Measurements from ENCODE around the gene PPM1H. TPM values are rescaled to one million over a fixed set of nuclear protein-coding genes. Genes with fewer than 3 reads are reported as not detected.

The PPM1H gene
- total and polyA plus RNA-seq, 2 donors (not counting 1 experiment from before 2014, with no cell fraction given), result 0.01 TPM; not detected in 1

- Mint-ChIP-seq H3K27me3 (peaks cover 6% of the 10 kb centered on the region), H3K4me3 (no peak overlapping the region), H3K9me3 (ENCODE audit: insufficient read depth) (peaks cover 2% of the 10 kb centered on the region), H3K27ac (no peak overlapping the region), H3K4me1 (no peaks in the 10 kb centered on the region)
- POLR2A ChIA-PET, result no interaction called here
- no peaks in the 10 kb centered on the region for H3K36me3 ChIP-seq (replicated peaks in 1 of 2; ENCODE audit: control extremely low read depth in 1 of 2, control insufficient read depth in 1 of 2, extremely low read depth in 1 of 2, insufficient read depth in 2 of 2, low read length in 1 of 2)
- no peak overlapping the region for H3K9ac ChIP-seq (ENCODE audit: low read length)
- H3K9me3 ChIP-seq (ENCODE audit: control extremely low read depth in 1 of 3, control insufficient read depth in 2 of 3, insufficient read depth in 1 of 3, low read length in 2 of 3), result no peaks in the 10 kb centered on the region
- no peaks in the 10 kb centered on the region for H3K4me1 ChIP-seq (ENCODE audit: control insufficient read depth in 2 of 2, insufficient read depth in 2 of 2, low read length in 2 of 2)
- no peak overlapping the region for H3K4me2 ChIP-seq (replicated peaks; ENCODE audit: low read depth, low read length, poor library complexity, severe bottlenecking)
- H3K4me3 ChIP-seq (ENCODE audit: control extremely low read depth in 1 of 5, extremely low read depth in 1 of 5, insufficient read depth in 1 of 5, low read depth in 2 of 5, low read length in 4 of 5), result no peak overlapping the region
- H3K79me2 ChIP-seq (ENCODE audit: control insufficient read depth, insufficient read depth, low read length), result no peaks in the 10 kb centered on the region
- ATAC-seq (ENCODE audit: low read depth) (no peak), DNase-seq (no peak)
- intact Hi-C loops (cut with micrococcal nuclease), result no loop called here
- H2AFZ ChIP-seq (ENCODE audit: insufficient read depth, low read depth, low read length, poor library complexity, severe bottlenecking), result no peak overlapping the region
- TF ChIP-seq, protein P1, sequence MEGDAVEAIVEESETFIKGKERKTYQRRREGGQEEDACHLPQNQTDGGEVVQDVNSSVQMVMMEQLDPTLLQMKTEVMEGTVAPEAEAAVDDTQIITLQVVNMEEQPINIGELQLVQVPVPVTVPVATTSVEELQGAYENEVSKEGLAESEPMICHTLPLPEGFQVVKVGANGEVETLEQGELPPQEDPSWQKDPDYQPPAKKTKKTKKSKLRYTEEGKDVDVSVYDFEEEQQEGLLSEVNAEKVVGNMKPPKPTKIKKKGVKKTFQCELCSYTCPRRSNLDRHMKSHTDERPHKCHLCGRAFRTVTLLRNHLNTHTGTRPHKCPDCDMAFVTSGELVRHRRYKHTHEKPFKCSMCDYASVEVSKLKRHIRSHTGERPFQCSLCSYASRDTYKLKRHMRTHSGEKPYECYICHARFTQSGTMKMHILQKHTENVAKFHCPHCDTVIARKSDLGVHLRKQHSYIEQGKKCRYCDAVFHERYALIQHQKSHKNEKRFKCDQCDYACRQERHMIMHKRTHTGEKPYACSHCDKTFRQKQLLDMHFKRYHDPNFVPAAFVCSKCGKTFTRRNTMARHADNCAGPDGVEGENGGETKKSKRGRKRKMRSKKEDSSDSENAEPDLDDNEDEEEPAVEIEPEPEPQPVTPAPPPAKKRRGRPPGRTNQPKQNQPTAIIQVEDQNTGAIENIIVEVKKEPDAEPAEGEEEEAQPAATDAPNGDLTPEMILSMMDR (IDR thresholded peaks at IDR 0.05), result no peak
- TF ChIP-seq EZH2 (IDR thresholded peaks at IDR 0.05; ENCODE audit: borderline replicate concordance, insufficient read depth, low read depth, low read length, poor library complexity, severe bottlenecking), result no peak
- peaks cover 0 to 3% (median 0%) of the 10 kb centered on the region in 4 experiments for H3K27me3 ChIP-seq (replicated peaks in 1 of 4; ENCODE audit: control extremely low read depth in 1 of 4, control insufficient read depth in 3 of 4, insufficient read depth in 4 of 4, low read length in 3 of 4)
- no peaks in the 10 kb centered on the region for H4K20me1 ChIP-seq (ENCODE audit: control insufficient read depth, insufficient read depth, low read length, poor library complexity, severe bottlenecking)
- 100% methylated on average over 1 of the region's 4 CpGs for WGBS (ENCODE audit: insufficient coverage)
- H3K27ac ChIP-seq (ENCODE audit: low read length in 2 of 2), result no peak overlapping the region
- CTCF ChIA-PET, result no interaction called here
Observed at GRCh38 chr12:62976110-62976662, 41.2 kb upstream of the PPM1H start.

DNA sequence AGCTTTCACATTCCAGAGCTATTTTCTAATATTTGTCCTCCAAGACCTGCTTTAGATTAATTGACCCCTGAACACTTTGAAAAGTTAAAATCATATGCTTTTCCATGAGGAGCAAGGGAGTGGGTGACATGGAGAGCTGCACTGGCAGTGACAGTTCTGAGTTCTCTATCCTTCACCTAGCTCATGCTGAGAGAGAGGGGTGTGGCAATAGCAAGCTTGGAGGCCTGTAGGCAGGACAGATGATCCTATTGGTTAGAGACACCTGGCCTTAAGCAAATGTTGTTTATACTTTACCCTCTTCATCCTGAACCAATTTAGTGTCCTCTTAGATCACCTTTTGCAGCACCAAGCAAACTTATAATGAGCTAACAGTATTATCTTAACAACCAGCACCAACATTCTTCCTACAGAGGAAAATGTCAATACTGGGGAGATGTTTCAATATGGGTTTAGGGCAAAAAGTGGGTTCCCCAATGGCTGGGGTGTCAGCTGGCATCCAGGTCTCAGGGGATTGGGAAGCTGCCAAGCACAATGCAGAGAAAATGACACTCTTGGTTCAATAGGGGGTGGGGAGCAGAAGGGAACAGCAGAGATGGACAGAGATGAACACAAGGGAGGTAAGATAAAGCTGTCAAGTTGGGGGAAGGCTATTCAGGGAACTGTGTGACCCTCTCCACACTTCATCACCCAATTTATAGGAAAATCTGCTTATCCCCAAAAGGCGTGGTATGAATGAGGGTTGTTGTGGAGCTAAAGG is 37.0 kb upstream of the PPM1H start:
- H3K4me1 ChIP-seq (ENCODE audit: control insufficient read depth in 2 of 2, insufficient read depth in 2 of 2, low read length in 2 of 2), result no peaks in the 10 kb centered on the region
- H3K27ac ChIP-seq (ENCODE audit: low read length in 2 of 2), result no peak overlapping the region
- intact Hi-C loops (cut with micrococcal nuclease), result no loop called here
- TF ChIP-seq EZH2 (IDR thresholded peaks at IDR 0.05; ENCODE audit: borderline replicate concordance, insufficient read depth, low read depth, low read length, poor library complexity, severe bottlenecking), result no peak
- TF ChIP-seq, protein P1 (IDR thresholded peaks at IDR 0.05), result no peak
- H3K27me3 ChIP-seq (replicated peaks in 1 of 4; ENCODE audit: control extremely low read depth in 1 of 4, control insufficient read depth in 3 of 4, insufficient read depth in 4 of 4, low read length in 3 of 4), result no peaks in the 10 kb centered on the region
- no peak overlapping the region for H3K4me3 ChIP-seq (ENCODE audit: control extremely low read depth in 1 of 5, extremely low read depth in 1 of 5, insufficient read depth in 1 of 5, low read depth in 2 of 5, low read length in 4 of 5)
- no peaks in the 10 kb centered on the region for H3K79me2 ChIP-seq (ENCODE audit: control insufficient read depth, insufficient read depth, low read length)
- H3K27me3 Mint-ChIP-seq, result peaks cover 6% of the 10 kb centered on the region
- no peaks in the 10 kb centered on the region for H3K9me3 ChIP-seq (ENCODE audit: control extremely low read depth in 1 of 3, control insufficient read depth in 2 of 3, insufficient read depth in 1 of 3, low read length in 2 of 3)
- no peaks in the 10 kb centered on the region for H3K36me3 ChIP-seq (replicated peaks in 1 of 2; ENCODE audit: control extremely low read depth in 1 of 2, control insufficient read depth in 1 of 2, extremely low read depth in 1 of 2, insufficient read depth in 2 of 2, low read length in 1 of 2)
- no peak overlapping the region for H3K4me2 ChIP-seq (replicated peaks; ENCODE audit: low read depth, low read length, poor library complexity, severe bottlenecking)
- POLR2A ChIA-PET, result no interaction called here
- no peak overlapping the region for H3K27ac Mint-ChIP-seq
- H3K9ac ChIP-seq (ENCODE audit: low read length), result no peak overlapping the region
- WGBS (ENCODE audit: insufficient coverage), result no CpG with 5 or more reads among the region's 1 CpG
- no peaks in the 10 kb centered on the region for H3K4me1 Mint-ChIP-seq
- CTCF ChIA-PET, result no interaction called here
- H2AFZ ChIP-seq (ENCODE audit: insufficient read depth, low read depth, low read length, poor library complexity, severe bottlenecking), result no peak overlapping the region
- ATAC-seq (ENCODE audit: low read depth) (no peak), DNase-seq (no peak)
- no peaks in the 10 kb centered on the region for H4K20me1 ChIP-seq (ENCODE audit: control insufficient read depth, insufficient read depth, low read length, poor library complexity, severe bottlenecking)
- H3K9me3 Mint-ChIP-seq (ENCODE audit: insufficient read depth), result peaks cover 2% of the 10 kb centered on the region
- H3K4me3 Mint-ChIP-seq, result no peak overlapping the region

Measured in B cell (primary cell).